Measurements from ENCODE around the gene ZFYVE1.

DNA sequence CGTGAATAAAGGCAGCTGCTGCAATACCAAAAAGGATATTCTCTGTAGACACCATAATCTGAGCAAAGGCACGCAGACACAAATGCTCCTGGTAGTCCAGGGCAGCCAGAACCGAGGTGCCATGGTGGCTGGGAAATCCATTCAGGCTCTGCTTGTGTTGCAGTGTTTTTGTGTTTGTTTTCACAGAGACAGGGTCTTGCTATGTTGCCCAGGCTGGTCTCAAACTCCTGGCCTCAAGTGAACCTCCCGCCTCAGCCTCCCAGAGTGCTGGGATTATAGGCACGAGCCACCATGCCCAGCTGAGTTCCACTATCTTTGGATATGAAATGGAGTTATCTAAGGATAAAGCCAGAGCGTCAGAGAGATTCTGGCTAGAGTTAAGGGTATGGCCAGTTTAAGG lies 60.9 kb downstream of the ZFYVE1 start:
- TF ChIP-seq CTCF (IDR thresholded peaks at IDR 0.05; ENCODE audit: low read length) (no peak), EZH2 (optimal IDR thresholded peaks at IDR 0.05; ENCODE audit: low read depth, low read length) (no peak)
